HCT116 (cell line): ENCODE measurements around the gene RNF150. TPM values are rescaled to one million over a fixed set of nuclear protein-coding genes. Genes with fewer than 3 reads are reported as not detected.

Experiments
- CBX3 ChIP-seq: IDR thresholded peaks from 2 replicates; pipeline ENCODE4 v1.6.1; 2012; ENCODE audit warnings: low read depth
- CTCF ChIP-seq, 3 experiments: fragments of 200-600 bp in 1 of 3; sonication (generic) in 1 of 3; IDR thresholded peaks in 2 of 3; conservative IDR thresholded peaks in 1 of 3; 2 replicates each; pipeline ENCODE4 v1.5.1; 2012 to 2017; ENCODE audit warnings: low read depth in 2 of 3, low read length in 2 of 3, antibody characterized with exemption in 1 of 3, borderline replicate concordance in 1 of 3, control low read depth in 1 of 3, mild to moderate bottlenecking in 1 of 3, mixed read lengths in 1 of 3, mixed run types in 1 of 3, moderate library complexity in 1 of 3; ENCODE audit not compliant: insufficient read depth in 1 of 3
- ELF1 ChIP-seq: IDR thresholded peaks from 2 replicates; pipeline ENCODE4 v1.6.1; 2012; ENCODE audit warnings: low read depth, borderline replicate concordance
- EZH2 ChIP-seq: fragments of 200-600 bp; sonication (generic); IDR thresholded peaks from 2 replicates; pipeline ENCODE4 v1.6.1; 2017; ENCODE audit warnings: antibody characterized with exemption, mixed run types
- JUND ChIP-seq: IDR thresholded peaks from 2 replicates; pipeline ENCODE4 v1.6.1; 2012
- POLR2AphosphoS5 ChIP-seq: IDR thresholded peaks from 2 replicates; pipeline ENCODE4 v1.6.1; 2011; ENCODE audit warnings: mild to moderate bottlenecking, low read depth, low read length, moderate library complexity
- SIN3A ChIP-seq: IDR thresholded peaks from 2 replicates; pipeline ENCODE4 v1.6.1; 2012; ENCODE audit warnings: low read depth
- TCF7L2 ChIP-seq: IDR thresholded peaks from 2 replicates; pipeline ENCODE4 v1.7.0; 2011; ENCODE audit warnings: borderline replicate concordance, inconsistent platforms; ENCODE audit not compliant: insufficient read depth, insufficient read length; ENCODE audit errors: extremely low read depth
- ZFX ChIP-seq: fragments of 450-650 bp; IDR thresholded peaks from 2 replicates; pipeline ENCODE4 v1.6.1; 2017
- ZNF274 ChIP-seq: fragments of 200-500 bp; sonication (Bioruptor generic); IDR thresholded peaks from 2 replicates; pipeline ENCODE4 v1.6.1; 2014; ENCODE audit warnings: mild to moderate bottlenecking, low read depth, low read length, inconsistent platforms
- total RNA-seq: library from RNA; stranded (reverse); gene quantifications from one replicate; pipeline ENCODE4 v1.2.1, GENCODE V29; 2021; ENCODE audit not compliant: unreplicated experiment
- TF ChIP-seq, protein P1 (sequence below): IDR thresholded peaks from 2 replicates; pipeline ENCODE4 v1.6.1; 2012; ENCODE audit warnings: low read depth
- TF ChIP-seq, protein P2 (sequence below): IDR thresholded peaks from 2 replicates; pipeline ENCODE4 v1.6.1; 2012

Gene RNF150
- total RNA-seq, 1 experiment from 2014 or later, result 0.07 TPM

DNA sequence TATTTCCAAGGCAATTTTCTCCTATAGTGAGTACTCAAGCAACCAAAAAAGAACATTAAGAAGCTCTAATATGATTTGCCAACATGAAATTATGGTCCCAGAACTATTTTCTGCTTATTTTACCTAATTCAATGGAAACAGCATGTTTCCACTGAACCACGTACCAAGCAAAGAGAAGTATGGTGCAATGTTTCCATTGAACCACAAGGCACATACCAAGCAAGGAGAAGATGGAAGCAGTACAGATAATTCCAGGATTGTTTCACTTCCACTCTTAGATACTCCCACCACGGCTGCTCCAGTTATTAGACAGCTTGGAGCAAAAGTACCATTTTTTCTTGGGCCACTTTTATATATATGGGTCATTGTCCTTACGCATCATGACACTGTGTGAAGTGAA lies 164.9 kb downstream of the RNF150 start (continued):
- TF ChIP-seq, protein P1, sequence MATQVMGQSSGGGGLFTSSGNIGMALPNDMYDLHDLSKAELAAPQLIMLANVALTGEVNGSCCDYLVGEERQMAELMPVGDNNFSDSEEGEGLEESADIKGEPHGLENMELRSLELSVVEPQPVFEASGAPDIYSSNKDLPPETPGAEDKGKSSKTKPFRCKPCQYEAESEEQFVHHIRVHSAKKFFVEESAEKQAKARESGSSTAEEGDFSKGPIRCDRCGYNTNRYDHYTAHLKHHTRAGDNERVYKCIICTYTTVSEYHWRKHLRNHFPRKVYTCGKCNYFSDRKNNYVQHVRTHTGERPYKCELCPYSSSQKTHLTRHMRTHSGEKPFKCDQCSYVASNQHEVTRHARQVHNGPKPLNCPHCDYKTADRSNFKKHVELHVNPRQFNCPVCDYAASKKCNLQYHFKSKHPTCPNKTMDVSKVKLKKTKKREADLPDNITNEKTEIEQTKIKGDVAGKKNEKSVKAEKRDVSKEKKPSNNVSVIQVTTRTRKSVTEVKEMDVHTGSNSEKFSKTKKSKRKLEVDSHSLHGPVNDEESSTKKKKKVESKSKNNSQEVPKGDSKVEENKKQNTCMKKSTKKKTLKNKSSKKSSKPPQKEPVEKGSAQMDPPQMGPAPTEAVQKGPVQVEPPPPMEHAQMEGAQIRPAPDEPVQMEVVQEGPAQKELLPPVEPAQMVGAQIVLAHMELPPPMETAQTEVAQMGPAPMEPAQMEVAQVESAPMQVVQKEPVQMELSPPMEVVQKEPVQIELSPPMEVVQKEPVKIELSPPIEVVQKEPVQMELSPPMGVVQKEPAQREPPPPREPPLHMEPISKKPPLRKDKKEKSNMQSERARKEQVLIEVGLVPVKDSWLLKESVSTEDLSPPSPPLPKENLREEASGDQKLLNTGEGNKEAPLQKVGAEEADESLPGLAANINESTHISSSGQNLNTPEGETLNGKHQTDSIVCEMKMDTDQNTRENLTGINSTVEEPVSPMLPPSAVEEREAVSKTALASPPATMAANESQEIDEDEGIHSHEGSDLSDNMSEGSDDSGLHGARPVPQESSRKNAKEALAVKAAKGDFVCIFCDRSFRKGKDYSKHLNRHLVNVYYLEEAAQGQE, result no peak
- TF ChIP-seq JUND, result no peak
- TF ChIP-seq EZH2, result no peak
- TF ChIP-seq CBX3, result no peak
- TF ChIP-seq POLR2AphosphoS5, result no peak
- no peak for TF ChIP-seq CTCF (IDR thresholded peaks at IDR 0.05 in 2 of 3, conservative IDR thresholded peaks at IDR 0.05 in 1 of 3; ENCODE audit: borderline replicate concordance in 1 of 3, insufficient read depth in 1 of 3, low read depth in 2 of 3, low read length in 2 of 3)
- TF ChIP-seq TCF7L2, result no peak
- no peak for TF ChIP-seq ZNF274
- TF ChIP-seq SIN3A, result no peak
- TF ChIP-seq, protein P2, sequence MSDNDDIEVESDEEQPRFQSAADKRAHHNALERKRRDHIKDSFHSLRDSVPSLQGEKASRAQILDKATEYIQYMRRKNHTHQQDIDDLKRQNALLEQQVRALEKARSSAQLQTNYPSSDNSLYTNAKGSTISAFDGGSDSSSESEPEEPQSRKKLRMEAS, result no peak
- no peak for TF ChIP-seq ZFX
- no peak for TF ChIP-seq ELF1
